GM12864 (cell line): ENCODE results near the gene CELF2.

ENCODE experiments used
- DNase-seq: peaks from one replicate; pipeline ENCODE4 v3.0.0-alpha.2; 2011; ENCODE audit warnings: low read depth
- H3K4me3 ChIP-seq: 2 replicates; pipeline ENCODE4 v1.5.1; 2011; ENCODE audit warnings: mild to moderate bottlenecking, low read depth, low read length, control low read depth
- CTCF ChIP-seq: IDR thresholded peaks from 2 replicates; pipeline ENCODE4 v1.5.1; 2011; ENCODE audit warnings: low read depth, mild to moderate bottlenecking, moderate library complexity, low read length, control low read depth, inconsistent platforms; ENCODE audit errors: missing control alignments

Gene CELF2

GRCh38 chr10:11319990-11320602 is 302.4 kb downstream of the CELF2 start:
- TF ChIP-seq CTCF: no peak
- H3K4me3 ChIP-seq: no peak overlapping the region
- DNase-seq: no peak

GRCh38 chr10:11320809-11321520 is 303.3 kb downstream of the CELF2 start:
- TF ChIP-seq CTCF: no peak
- DNase-seq: no peak
- no peak overlapping the region for H3K4me3 ChIP-seq

GRCh38 chr10:11322698-11323097 is 305.0 kb downstream of the CELF2 start:
- no peak for TF ChIP-seq CTCF
- no peak for DNase-seq
- no peak overlapping the region for H3K4me3 ChIP-seq

- TF ChIP-seq CTCF: no peak
- H3K4me3 ChIP-seq: no peak overlapping the region
- no peak for DNase-seq
These were observed 307.2 kb downstream of the CELF2 start for GRCh38 chr10:11324761-11325321.

- no peak overlapping the region for H3K4me3 ChIP-seq
- no peak for TF ChIP-seq CTCF
- no peak for DNase-seq
These were observed 308.1 kb downstream of the CELF2 start for GRCh38 chr10:11325817-11326216.

- no peak for DNase-seq
- no peak overlapping the region for H3K4me3 ChIP-seq
- TF ChIP-seq CTCF: no peak
These were observed 308.6 kb downstream of the CELF2 start for GRCh38 chr10:11326241-11326640.
